HG02938 (cell line): ENCODE data around the gene RNASEL.

ENCODE experiments used
- ATAC-seq: cut with Tn5 transposase; IDR thresholded peaks from one replicate; pipeline ENCODE4 v1.9.1; 2021; ENCODE audit warnings: mild to moderate bottlenecking, moderate library complexity; ENCODE audit not compliant: unreplicated experiment

The RNASEL gene

GRCh38 chr1:182621906-182622305 is 32.9 kb upstream of the RNASEL start:
- no peak for ATAC-seq

- ATAC-seq: no peak
These were observed 32.0 kb upstream of the RNASEL start for GRCh38 chr1:182620924-182621585.

DNA sequence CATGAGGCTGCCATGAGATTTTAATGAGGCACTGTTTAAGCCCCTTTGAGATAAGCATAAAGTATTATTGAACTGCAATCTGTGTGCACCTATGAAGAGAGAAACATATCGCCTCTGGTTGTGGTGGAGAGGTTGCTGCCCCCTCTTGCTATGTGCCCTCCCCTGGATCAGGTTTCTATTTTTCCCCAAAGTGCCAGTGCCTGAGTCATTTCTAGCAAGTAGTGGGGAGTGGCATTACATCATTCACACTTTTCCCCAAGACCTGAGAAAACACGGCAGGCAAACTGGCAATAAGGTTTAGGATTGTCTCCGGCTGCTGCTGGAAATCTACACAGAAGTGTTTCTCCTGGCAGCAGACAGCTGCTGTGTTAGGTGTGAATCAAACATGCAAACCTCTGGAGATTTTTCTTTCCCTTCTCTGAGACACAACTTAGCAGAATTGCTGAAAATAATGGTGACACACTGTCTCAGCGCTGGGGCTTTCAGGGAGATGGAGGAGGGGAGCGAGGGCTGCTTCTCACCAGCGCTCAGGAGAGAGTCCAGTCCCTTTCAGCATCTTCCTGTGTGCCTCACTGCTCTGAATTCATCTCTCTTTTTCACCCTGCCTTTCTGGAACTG is 28.8 kb upstream of the RNASEL start:
- no peak for ATAC-seq

DNA sequence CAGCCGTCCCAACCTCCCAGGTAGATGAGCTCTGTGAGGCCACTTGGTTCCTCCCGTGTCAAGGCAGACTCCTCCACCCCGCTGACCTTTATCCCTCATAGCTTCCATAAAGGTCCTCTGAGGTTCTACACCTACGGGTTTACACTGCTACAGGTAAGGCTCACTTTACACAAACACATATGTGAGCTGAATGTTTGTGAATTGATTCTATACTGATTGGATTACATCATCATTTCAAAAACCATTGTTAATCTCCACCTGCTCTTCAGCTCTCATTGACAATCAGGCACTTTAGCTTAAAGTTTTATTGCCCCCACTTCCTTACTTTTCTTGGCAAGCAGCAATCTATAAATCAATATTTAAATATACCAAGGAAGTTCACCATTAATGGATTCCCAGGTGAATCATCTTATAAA is 28.0 kb upstream of the RNASEL start:
- no peak for ATAC-seq

DNA sequence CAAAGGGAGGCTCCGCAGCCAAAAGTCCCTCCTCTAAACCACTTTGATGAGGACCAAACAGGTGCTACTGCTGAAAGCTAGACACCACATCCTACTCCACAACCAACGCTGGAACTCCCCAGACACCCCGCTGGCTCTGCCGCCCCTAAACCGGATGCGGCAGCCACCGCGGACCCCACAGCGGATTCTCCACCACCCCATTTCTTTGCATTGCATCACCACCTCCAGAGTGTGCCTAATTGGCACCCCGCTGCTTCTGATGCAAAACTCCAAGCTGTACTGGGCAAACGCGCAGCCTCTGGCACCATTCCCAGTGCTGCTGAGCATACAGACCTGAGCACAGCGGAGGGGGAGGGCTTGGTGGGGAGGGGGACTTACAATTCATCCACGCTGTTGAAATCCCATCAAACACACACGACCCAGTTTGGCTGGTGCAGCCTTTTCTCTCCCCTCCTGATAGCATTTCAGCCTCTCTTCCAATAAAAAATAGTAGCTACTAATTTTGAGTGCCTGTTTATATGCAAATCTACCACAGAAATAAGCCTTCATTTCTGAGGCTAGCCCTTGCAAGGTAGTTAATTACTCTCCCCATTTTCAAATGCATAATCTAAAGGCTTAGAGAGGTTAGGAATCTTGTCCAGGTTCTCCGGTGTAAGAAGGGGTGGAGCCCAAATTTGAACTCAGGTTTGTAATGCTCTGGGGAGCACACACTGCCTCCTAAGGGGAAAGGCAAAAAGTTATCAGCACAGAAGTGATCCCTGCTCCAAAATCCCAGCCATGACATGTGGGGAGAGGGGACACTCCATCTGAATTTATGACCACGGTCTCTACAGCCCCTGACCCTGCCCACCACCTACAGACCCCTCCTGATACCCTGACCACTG is 27.3 kb upstream of the RNASEL start:
- ATAC-seq: peak; percentile 76

GRCh38 chr1:182615468-182616129 is 26.5 kb upstream of the RNASEL start:
- ATAC-seq: peak; percentile 21

DNA sequence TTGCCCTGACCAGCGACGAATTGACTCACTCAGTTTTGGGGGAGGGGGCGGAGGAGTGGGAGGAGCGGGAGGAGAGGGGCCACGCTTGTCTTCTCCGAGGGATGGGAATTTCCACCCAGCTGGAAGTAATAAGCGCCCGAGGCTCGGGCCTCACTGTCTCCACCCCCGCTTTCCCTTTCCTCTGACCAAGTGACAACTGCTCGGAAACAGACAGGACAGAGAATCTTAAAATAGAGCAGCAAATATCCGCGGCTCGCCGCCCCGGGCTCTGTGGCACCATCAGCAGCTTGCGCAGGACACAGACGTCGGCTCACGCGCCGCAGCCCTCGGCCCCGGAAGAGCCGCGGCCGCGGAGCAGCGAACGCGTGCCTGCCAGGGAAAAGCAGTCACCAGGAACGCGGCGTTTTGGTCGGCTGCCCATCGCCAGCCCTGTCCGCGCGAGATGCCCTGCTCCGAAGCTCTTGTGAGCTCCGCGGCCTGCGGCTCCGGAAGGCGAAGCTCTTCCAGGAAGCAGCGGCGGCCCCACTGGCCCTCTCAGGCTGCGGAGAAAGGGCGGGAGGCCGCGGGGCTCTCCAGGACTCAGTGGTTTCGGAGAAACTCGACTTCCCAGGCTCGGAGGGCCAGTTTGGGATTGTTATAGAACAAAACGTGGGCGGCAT is 25.9 kb upstream of the RNASEL start:
- no peak for ATAC-seq

- no peak for ATAC-seq
These were observed 22.7 kb upstream of the RNASEL start for GRCh38 chr1:182611787-182612186.

GRCh38 chr1:182611326-182611725 is 22.3 kb upstream of the RNASEL start:
- no peak for ATAC-seq

DNA sequence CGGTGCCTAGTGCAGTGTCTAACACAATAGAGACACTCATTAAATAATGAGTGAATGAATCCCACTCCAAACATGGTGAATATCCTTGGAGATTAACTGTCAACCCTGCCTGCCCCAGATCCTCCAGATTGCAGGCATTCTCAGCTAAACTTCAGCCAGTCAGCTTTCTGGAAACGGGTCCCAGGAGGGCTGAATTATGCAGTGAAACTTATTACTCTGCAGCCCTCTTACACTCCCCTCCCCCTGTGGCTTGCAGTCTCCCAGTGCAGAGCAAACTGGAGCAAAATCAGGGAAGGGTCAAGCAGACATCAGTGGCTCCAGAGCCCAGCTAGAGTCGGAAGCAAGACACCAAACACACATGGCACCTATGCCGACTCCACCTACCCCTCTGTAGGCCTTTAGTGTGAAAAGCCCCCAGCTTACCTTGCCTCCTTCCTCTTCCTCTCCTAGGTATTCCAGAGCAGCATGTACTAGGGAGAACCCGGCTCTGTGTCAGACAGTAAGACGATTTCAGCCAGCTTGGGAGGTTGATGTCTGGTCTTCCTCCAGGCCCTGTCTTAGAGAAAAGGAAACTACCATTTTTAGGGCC is 21.6 kb upstream of the RNASEL start:
- ATAC-seq: no peak

DNA sequence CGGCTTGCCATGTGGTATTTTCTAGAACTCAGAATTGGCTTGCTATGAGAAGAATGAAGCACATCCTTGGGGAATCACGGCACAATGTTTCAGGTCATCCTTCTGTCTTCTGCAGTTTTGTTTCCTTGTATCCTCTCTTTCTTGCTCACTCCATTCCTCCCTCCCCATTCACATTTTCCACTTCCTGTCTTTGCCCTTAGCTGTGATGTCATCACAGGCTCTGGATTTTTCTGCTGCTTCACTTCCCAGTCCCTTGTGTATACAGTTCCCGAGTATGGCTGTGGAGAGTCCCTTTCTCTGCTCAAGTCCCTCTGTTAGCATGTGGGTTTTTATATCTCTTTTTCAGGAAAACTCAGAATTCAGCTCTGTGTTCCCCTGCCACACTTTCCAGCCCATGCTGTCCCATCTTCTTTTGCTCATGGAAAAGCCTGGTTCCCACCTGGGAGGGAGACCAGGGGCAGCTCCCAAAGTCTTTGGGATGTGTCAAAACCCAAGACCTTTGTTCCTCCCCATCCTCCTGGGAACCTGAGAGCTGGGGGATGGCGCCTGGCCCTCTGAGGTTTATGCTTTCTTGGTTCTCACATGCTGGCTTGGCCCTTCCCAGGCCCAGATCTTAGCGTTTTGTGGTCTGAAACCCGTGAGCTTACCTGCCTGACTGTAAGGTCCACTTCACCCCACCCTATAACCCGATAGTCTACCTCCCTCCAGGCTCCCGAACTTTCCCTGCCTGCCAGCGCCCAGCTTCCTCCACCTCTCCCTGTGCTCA is 20.0 kb upstream of the RNASEL start:
- no peak for ATAC-seq

DNA sequence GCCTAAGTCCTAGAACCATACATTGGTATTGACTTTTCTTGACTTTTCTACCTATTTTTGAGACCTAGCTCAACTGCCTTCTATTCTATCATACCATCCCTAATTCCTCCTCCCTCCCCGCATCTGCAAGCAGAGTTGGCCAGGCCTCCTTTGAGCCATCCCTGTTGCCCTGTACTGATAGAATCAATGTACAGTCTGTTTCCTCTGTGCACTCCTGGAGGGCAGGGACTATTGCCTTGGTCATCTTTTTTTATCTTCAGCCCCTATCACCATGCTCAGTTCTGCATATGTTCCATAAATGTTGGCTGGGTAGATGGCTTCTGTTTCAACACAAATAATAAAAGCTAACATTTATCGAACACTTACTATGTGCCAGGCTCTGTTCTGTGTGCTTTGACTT is 19.2 kb upstream of the RNASEL start:
- ATAC-seq: no peak

DNA sequence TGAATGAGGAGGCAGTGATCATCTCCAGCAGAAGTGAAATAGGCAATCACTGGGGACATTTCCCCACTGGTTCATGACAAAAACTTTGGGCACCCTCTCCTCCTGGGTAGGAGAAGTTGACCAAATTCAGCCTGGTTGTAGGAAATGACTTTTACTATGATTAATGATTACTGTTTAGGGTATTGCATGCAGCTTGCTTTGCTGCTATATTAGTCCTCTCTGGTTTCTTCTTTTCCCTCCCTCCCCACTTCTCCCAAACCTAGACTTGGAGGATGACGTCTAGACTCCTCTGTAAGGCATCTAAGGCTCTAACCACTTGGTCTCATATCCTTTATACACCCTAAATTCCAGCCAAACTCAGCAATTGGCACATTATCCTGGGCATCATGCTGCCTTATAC is 18.5 kb upstream of the RNASEL start:
- ATAC-seq: no peak

GRCh38 chr1:182604175-182605164 is 15.4 kb upstream of the RNASEL start, which contains the start of gene RGS16:
Gene RGS16, minus strand, starts transcription at chr1:182604389. Its CDS starts 130 bp downstream, at chr1:182604259.
- ATAC-seq: peak; percentile 79

DNA sequence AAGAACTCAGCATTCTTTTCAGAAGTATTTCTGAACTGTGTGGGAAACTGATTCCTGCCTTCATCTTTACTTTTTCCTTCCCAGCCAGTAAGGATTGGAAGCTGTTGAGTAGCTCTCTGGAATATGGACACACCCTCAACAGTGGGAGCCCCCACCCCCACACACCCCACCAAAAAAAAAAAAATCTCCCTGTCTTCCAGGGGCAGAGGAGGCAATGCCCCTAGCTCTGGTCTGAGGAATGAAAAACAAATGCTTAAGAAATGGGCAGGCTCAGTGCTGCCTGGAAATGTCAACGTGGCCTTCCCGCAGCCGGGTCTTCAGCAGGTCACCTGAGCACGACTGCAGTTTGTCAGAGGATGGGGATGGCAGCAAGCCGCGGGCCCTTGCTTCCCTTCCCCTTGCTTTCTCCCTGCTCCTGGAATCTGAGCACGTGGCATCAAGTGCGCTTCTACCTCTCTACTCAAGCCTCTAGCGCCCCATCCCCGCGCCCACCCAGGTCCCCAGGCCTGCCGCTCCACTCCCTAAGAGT is 14.7 kb upstream of the RNASEL start:
- ATAC-seq: peak; percentile 10

- no peak for ATAC-seq
These were observed 14.0 kb upstream of the RNASEL start for GRCh38 chr1:182602935-182603645.

DNA sequence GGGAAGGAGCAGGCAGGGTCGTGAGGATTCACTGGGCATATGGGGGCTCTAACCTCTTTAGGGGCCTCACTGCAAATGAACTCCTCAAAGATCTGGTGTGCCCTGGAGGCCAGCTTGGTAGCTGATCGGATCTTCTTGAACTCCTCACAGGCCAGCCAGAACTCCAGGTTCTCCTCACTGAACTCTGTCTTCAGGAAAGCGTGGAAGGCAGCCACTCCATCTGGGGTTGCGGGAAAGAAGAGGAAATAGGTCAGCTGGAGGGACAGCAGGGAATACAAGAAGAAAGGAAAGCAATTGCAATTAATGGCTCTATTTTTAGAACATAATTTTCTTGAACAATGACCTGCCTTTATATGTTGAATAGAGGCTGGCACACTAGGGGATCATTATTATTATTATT is 12.9 kb upstream of the RNASEL start:
- ATAC-seq: no peak

DNA sequence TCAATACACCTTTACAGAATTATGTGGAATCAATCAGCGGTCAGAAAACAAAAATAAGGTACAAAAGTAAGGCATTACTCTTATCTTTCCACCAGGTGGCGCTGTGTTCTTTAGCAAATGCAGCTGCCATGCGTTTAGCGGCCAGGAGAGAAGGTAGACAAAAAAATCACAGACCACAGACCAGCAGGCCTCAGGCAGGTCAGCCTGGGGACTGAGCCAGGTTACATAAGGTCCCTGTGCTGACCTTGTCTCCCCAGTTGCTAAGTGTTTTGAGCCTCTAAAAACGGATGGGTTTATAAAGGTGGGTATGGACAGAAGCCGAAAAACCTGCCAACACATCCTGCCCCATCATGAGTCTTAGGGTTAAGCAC is 12.3 kb upstream of the RNASEL start:
- ATAC-seq: no peak
